K562 (cell line): ENCODE measurements around the gene KCNG1. TPM values are rescaled to one million over a fixed set of nuclear protein-coding genes. Genes with fewer than 3 reads are reported as not detected.

Experiments
- ATAC-seq: fragments of 200-7000 bp; cut with Tn5 transposase; 3 replicates; pipeline ENCODE4 v1.9.1; 2020; ENCODE audit warnings: moderate library complexity
- BruUV-seq: library from RNA; stranded (reverse); fragments of 400-500 nt; replicated peaks from 2 replicates; lab custom pipeline; 2021; lab: Mats Ljungman, UMichigan
- CTCF ChIA-PET: fragments of 300-600 bp; formaldehyde crosslinking; extraction: SDS; loops from one replicate; lab custom pipeline; 2021; ENCODE audit warnings: low intra/inter-chr PET ratio; lab: Yijun Ruan, JAX
- POLR2A ChIA-PET: fragments of 300-600, 350-650 bp; sonication (Branson Sonifier 250); formaldehyde crosslinking; extraction: SDS; loops from one replicate; lab custom pipeline; 2021; ENCODE audit warnings: antibody characterized with exemption, inconsistent platforms; lab: Yijun Ruan, JAX
- DNase-seq, 4 experiments: peaks; one replicate each; pipeline versions ENCODE4 v3.0.0 to v3.0.0-alpha.2; 2011 to 2018; ENCODE audit warnings: low spot score in 3 of 4, mixed read lengths in 3 of 4; ENCODE audit errors: extremely low read depth in 1 of 4
- FAIRE-seq: peaks from 2 replicates; lab custom pipeline; 2011; peaks lifted over from hg19 to GRCh38; lab: Jason Lieb, UNC
- H2AFZ ChIP-seq: 2 replicates; pipeline ENCODE4 v1.6.0; 2011; ENCODE audit warnings: low read depth, low read length, control low read depth, inconsistent platforms
- H3K27ac ChIP-seq: fragments of 200-600 bp; 3 replicates; pipeline ENCODE4 v1.8.0; 2011; ENCODE audit warnings: low read depth, mild to moderate bottlenecking, control low read depth, inconsistent platforms, low read length, moderate library complexity, mixed read lengths; ENCODE audit errors: extremely low read depth
- H3K27me3 ChIP-seq, 2 experiments: fragments of 300-600 bp in 1 of 2; 2 replicates in 1 of 2; 3 replicates in 1 of 2; pipeline versions ENCODE4 v1.6.0 to v1.8.0; 2011; ENCODE audit warnings: inconsistent platforms in 2 of 2, low read length in 2 of 2, mild to moderate bottlenecking in 1 of 2, mixed read lengths in 1 of 2, moderate library complexity in 1 of 2; ENCODE audit not compliant: control insufficient read depth in 2 of 2, insufficient read depth in 2 of 2
- H3K36me3 ChIP-seq: fragments of 300-600 bp; 3 replicates; pipeline ENCODE4 v1.8.0; 2011; ENCODE audit warnings: mild to moderate bottlenecking, low read length, inconsistent platforms; ENCODE audit not compliant: control insufficient read depth, insufficient read depth
- H3K4me1 ChIP-seq, 2 experiments: fragments of 200-600 bp in 1 of 2; replicated peaks in 1 of 2; 2 replicates in 1 of 2; 3 replicates in 1 of 2; pipeline versions ENCODE4 v1.5.1 to v1.8.0; 2011; ENCODE audit warnings: inconsistent platforms in 2 of 2, low read length in 2 of 2, mild to moderate bottlenecking in 1 of 2, mixed read lengths in 1 of 2, moderate library complexity in 1 of 2; ENCODE audit not compliant: control insufficient read depth in 2 of 2, insufficient read depth in 2 of 2
- H3K4me2 ChIP-seq: 2 replicates; pipeline ENCODE4 v1.6.1; 2011; ENCODE audit warnings: low read length, control low read depth, inconsistent platforms, mixed read lengths; ENCODE audit not compliant: insufficient read depth
- H3K4me3 ChIP-seq: fragments of 200-600 bp; sonication (generic), shearing (Covaris generic); 2 replicates; pipeline ENCODE4 v1.5.1; 2016; ENCODE audit warnings: control low read depth, inconsistent platforms
- H3K79me2 ChIP-seq: fragments of 200-600 bp; 3 replicates; pipeline ENCODE4 v1.8.0; 2011; ENCODE audit warnings: low read length, inconsistent platforms; ENCODE audit not compliant: control insufficient read depth, insufficient read depth
- H3K9ac ChIP-seq, 2 experiments: 2 replicates each; pipeline versions ENCODE4 v1.6.0 to v1.6.1; 2011; ENCODE audit warnings: low read depth in 2 of 2, low read length in 2 of 2, control low read depth in 1 of 2, inconsistent platforms in 1 of 2, mild to moderate bottlenecking in 1 of 2, mixed read lengths in 1 of 2; ENCODE audit not compliant: insufficient read depth in 1 of 2
- H3K9me1 ChIP-seq: one replicate; pipeline ENCODE4 v1.6.0; 2011; ENCODE audit warnings: inconsistent platforms, mild to moderate bottlenecking, low read length, moderate library complexity; ENCODE audit not compliant: control insufficient read depth, insufficient read depth
- H3K9me3 ChIP-seq: replicated peaks from 2 replicates; pipeline ENCODE4 v1.5.1; 2011; ENCODE audit warnings: low read depth, low read length, inconsistent platforms; ENCODE audit not compliant: control insufficient read depth, insufficient read depth
- H4K20me1 ChIP-seq: replicated peaks from 2 replicates; pipeline ENCODE4 v1.6.1; 2011; ENCODE audit warnings: low read length, inconsistent platforms, mixed read lengths; ENCODE audit not compliant: control insufficient read depth, insufficient read depth
- CBX5 ChIP-seq: IDR thresholded peaks from 2 replicates; pipeline ENCODE4 v1.6.1; 2014; ENCODE audit warnings: low read depth, borderline replicate concordance
- ETV5 ChIP-seq: sonication (generic); formaldehyde crosslinking; IDR thresholded peaks from 2 replicates; pipeline ENCODE4 v1.4.0; 2020; ENCODE audit warnings: low read depth, mild to moderate bottlenecking, missing genetic modification reagents
- HNRNPL ChIP-seq: fragments of 200-400 bp; formaldehyde crosslinking; IDR thresholded peaks from 2 replicates; pipeline ENCODE4 v1.6.1; 2017; ENCODE audit warnings: low read depth, mild to moderate bottlenecking, low read length
- RBM25 ChIP-seq: fragments of 200-400 bp; formaldehyde crosslinking; IDR thresholded peaks from 2 replicates; pipeline ENCODE4 v1.6.1; 2018; ENCODE audit warnings: low read length, low read depth, moderate library complexity; ENCODE audit not compliant: severe bottlenecking
- ZEB2 ChIP-seq: fragments of 450-650 bp; IDR thresholded peaks from 2 replicates; pipeline ENCODE4 v1.6.1; 2016
- ZNF146 ChIP-seq: IDR thresholded peaks from one replicate; pipeline ENCODE4 v1.6.1; 2018; ENCODE audit warnings: missing compliant biosample characterization; ENCODE audit not compliant: unreplicated experiment
- WGBS: fragments of 100-300 bp; shearing (Covaris generic); methylation state at CpG from one replicate; pipeline ENCODE4 v1.1.6; 2016; ENCODE audit warnings: low coverage, mixed read lengths; ENCODE audit not compliant: insufficient coverage; ENCODE audit errors: missing lambda C conversion rate; 5-methylcytosine and 5-hydroxymethylcytosine counted together
- in situ Hi-C: fragments of 300-500 bp; cut with MboI; formaldehyde crosslinking; loops from 4 replicates; pipeline ENCODE4 v1.15.0; 2018; ENCODE audit warnings: inconsistent platforms, mixed read lengths
- intact Hi-C: fragments of 100-400 bp; cut with micrococcal nuclease; formaldehyde crosslinking; loops from 2 replicates; pipeline ENCODE4 v1.14.2; 2022
- polyA plus RNA-seq, 8 experiments: library from polyadenylated mRNA; depleted of rRNA in 4 of 8; stranded (reverse) in 5 of 8; unstranded in 3 of 8; fragments of >200 nt; fragmentation: Nextera tagmentation in 2 of 8; fragmentation: Illumina TruSeq in 1 of 8; extraction: Ambion mirVana in 2 of 8; extraction: Trizol in 1 of 8; gene quantifications; 2 replicates each; pipeline versions ENCODE4 v1.2.1 to v1.2.3, GENCODE V29; 2011 to 2014; ENCODE audit warnings: inconsistent platforms in 1 of 8, missing spikeins in 1 of 8
- total RNA-seq, 7 experiments: library from RNA; depleted of rRNA in 6 of 7; stranded (reverse); fragments of >200 nt in 6 of 7; fragmentation: Illumina TruSeq in 2 of 7; extraction: Trizol in 2 of 7; gene quantifications; 2 replicates each; pipeline versions ENCODE4 v1.2.1 to v1.2.3, GENCODE V29; 2011 to 2021; ENCODE audit warnings: low replicate concordance in 1 of 7

The KCNG1 gene
- total and polyA plus RNA-seq, 9 of the 15 experiments (the other 6 are each of a cell fraction or from before 2014, with no cell fraction given): 0.06 to 1.5 (median 0.22) TPM; not detected in 2

DNA sequence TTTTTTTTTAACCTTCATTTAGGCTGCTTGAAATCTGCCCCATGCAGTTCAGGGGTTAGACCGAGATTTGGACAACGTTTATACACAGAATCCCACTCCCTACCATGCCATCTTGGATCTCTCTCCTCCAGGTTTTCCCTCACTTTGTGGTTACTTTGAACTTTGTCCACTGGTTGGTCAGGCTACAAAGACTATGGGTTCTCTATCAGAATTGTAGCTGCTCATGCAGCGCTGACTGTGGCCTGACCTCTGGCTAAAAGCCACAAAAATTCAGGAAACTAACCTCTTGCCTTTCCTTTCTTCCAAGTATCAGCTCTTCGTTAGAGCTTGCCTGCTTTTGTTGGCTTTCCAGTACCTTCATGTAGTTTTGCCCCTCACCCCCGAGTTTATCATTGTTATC, 44.9 kb upstream of the KCNG1 start (continued):
- TF ChIP-seq CBX5 (no peak), ZEB2 (no peak), HNRNPL (no peak)
- TF ChIP-seq, all 486 proteins: peak for 0

DNA sequence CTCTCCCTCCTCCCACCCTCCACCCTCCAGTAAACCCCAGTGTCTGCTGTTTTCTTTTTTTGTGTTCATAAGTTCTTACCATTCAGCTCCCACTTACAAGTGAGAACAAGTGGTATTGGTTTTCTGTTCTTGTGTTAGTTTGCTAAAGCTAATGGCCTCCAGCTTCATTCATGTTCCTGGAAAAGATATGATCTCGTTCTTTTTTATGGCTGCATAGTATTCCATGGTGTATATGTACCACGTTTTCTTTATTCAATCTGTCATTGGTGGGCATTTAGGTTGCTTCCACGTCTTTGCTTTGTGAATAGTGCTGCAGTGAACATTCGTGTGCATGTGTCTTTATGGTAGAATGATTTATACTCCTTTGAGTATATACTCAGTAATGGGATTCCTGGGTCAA, 42.7 kb upstream of the KCNG1 start:
- H3K27me3 ChIP-seq: peaks cover under 1 to 7% of the 10 kb centered on the region in 2 experiments; a peak in 3 of 5 replicates
- H3K36me3 ChIP-seq: no peaks in the 10 kb centered on the region
- no peaks in the 10 kb centered on the region for H3K4me1 ChIP-seq
- in situ Hi-C loops: no loop called here
- no peak overlapping the region for H3K27ac ChIP-seq
- no TSS peak for BruUV-seq
- TF ChIP-seq RBM25 (peak; percentile 34), ETV5 (CRISPR knock-in tag) (no peak), ZNF146 (CRISPR knock-in tag) (peak; percentile 93)
- POLR2A ChIA-PET: no interaction called here
- no peak overlapping the region for H3K9ac ChIP-seq
- intact Hi-C loops: no loop called here
- FAIRE-seq (no peak), ATAC-seq (no peak), DNase-seq (no peak)
- no peaks in the 10 kb centered on the region for H3K9me3 ChIP-seq
- H3K9me1 ChIP-seq: no peaks in the 10 kb centered on the region
- no peak overlapping the region for H3K4me2 ChIP-seq
- H4K20me1 ChIP-seq: no peaks in the 10 kb centered on the region
- WGBS: 0% methylated on average over 4 of the region's 4 CpGs
- CTCF ChIA-PET: no interaction called here
- no peak overlapping the region for H3K4me3 ChIP-seq
- H3K79me2 ChIP-seq: no peaks in the 10 kb centered on the region
- H2AFZ ChIP-seq: no peak overlapping the region
